ENCODE results near the gene ACSBG1. TPM values are rescaled to one million over a fixed set of nuclear protein-coding genes. Genes with fewer than 3 reads are reported as not detected.

The ACSBG1 gene
- total RNA-seq, 1 donor from 2014 or later, result 3.4 TPM

- H3K9me3 ChIP-seq, result no peaks in the 10 kb centered on the region
- no peaks in the 10 kb centered on the region for H3K36me3 ChIP-seq
- peak; percentile 96 to 99 for DNase-seq (ENCODE audit: extremely low spot score in 2 of 2)
- H3K27me3 ChIP-seq, result no peaks in the 10 kb centered on the region
- H3K4me3 ChIP-seq, result peak within 1 kb of the TSS; percentile 62 to 82
- H3K4me1 ChIP-seq, result peaks cover 29% of the 10 kb centered on the region
- H3K27ac ChIP-seq, result peak within 1 kb of the TSS; percentile 81
- intact Hi-C loops (cut with DNase I), result no loop called here
- TF ChIP-seq POLR2A (IDR thresholded peaks at IDR 0.05) (peak in 1 of 2 donors; percentile 87), POLR2AphosphoS5 (IDR thresholded peaks at IDR 0.05; ENCODE audit: insufficient read depth in 1 of 2, low read depth in 1 of 2) (peak; percentile 77 to 80), CTCF (IDR thresholded peaks at IDR 0.05) (no peak)
Observed at GRCh38 chr15:78149068-78149804, 85.1 kb downstream of the ACSBG1 start, which contains the start of gene IDH3A. Gene IDH3A (plus strand): TSS chr15:78149362. CDS start chr15:78149404, 42 bp downstream.

- Histone ChIP-seq H3K4me3 (peak overlapping the region; percentile 62 to 82), H3K9me3 (no peaks in the 10 kb centered on the region), H3K36me3 (no peaks in the 10 kb centered on the region), H3K4me1 (peaks cover 29% of the 10 kb centered on the region), H3K27ac (peak overlapping the region; percentile 81), H3K27me3 (no peaks in the 10 kb centered on the region)
- intact Hi-C loops (cut with DNase I), result no loop called here
- DNase-seq (ENCODE audit: extremely low spot score in 2 of 2), result no peak
- TF ChIP-seq CTCF (IDR thresholded peaks at IDR 0.05), result no peak
- TF ChIP-seq POLR2AphosphoS5 (IDR thresholded peaks at IDR 0.05; ENCODE audit: insufficient read depth in 1 of 2, low read depth in 1 of 2), result no peak
- no peak for TF ChIP-seq POLR2A (IDR thresholded peaks at IDR 0.05)
Observed at GRCh38 chr15:78148392-78149067, 85.8 kb downstream of the ACSBG1 start.

GRCh38 chr15:78147566-78147965 lies 86.8 kb downstream of the ACSBG1 start:
- no peak overlapping the region for H3K27ac ChIP-seq
- H3K36me3 ChIP-seq, result no peaks in the 10 kb centered on the region
- intact Hi-C loops (cut with DNase I), result no loop called here
- DNase-seq (ENCODE audit: extremely low spot score in 2 of 2), result no peak
- H3K9me3 ChIP-seq, result no peaks in the 10 kb centered on the region
- peaks cover 29% of the 10 kb centered on the region for H3K4me1 ChIP-seq
- H3K27me3 ChIP-seq, result no peaks in the 10 kb centered on the region
- TF ChIP-seq POLR2A (IDR thresholded peaks at IDR 0.05) (no peak), CTCF (IDR thresholded peaks at IDR 0.05) (no peak), POLR2AphosphoS5 (IDR thresholded peaks at IDR 0.05; ENCODE audit: insufficient read depth in 1 of 2, low read depth in 1 of 2) (no peak)
- H3K4me3 ChIP-seq, result no peak overlapping the region

GRCh38 chr15:78146425-78147154 lies 87.8 kb downstream of the ACSBG1 start:
- no peak for DNase-seq (ENCODE audit: extremely low spot score in 2 of 2)

GRCh38 chr15:78142332-78142731 lies 92.0 kb downstream of the ACSBG1 start:
- Histone ChIP-seq H3K9me3 (no peaks in the 10 kb centered on the region), H3K27ac (no peak overlapping the region), H3K4me1 (no peaks in the 10 kb centered on the region), H3K27me3 (no peaks in the 10 kb centered on the region), H3K36me3 (no peaks in the 10 kb centered on the region), H3K4me3 (no peak overlapping the region)
- intact Hi-C loops (cut with DNase I), result no loop called here
- no peak for TF ChIP-seq POLR2A (IDR thresholded peaks at IDR 0.05)
- no peak for TF ChIP-seq POLR2AphosphoS5 (IDR thresholded peaks at IDR 0.05; ENCODE audit: insufficient read depth in 1 of 2, low read depth in 1 of 2)
- no peak for TF ChIP-seq CTCF (IDR thresholded peaks at IDR 0.05)
- DNase-seq (ENCODE audit: extremely low spot score in 2 of 2), result no peak

More at GRCh38 chr15:78146425-78147154, 87.8 kb downstream of the ACSBG1 start:
- Histone ChIP-seq H3K9me3 (no peaks in the 10 kb centered on the region), H3K27me3 (no peaks in the 10 kb centered on the region), H3K36me3 (no peaks in the 10 kb centered on the region), H3K4me1 (peaks cover 29% of the 10 kb centered on the region), H3K27ac (no peak overlapping the region), H3K4me3 (no peak overlapping the region)
- intact Hi-C loops (cut with DNase I), result no loop called here
- TF ChIP-seq POLR2A (IDR thresholded peaks at IDR 0.05), result no peak

All from vagina (tissue), 2 donors.